B cell (primary cell): Measurements from ENCODE around the gene LRRC4B. TPM values are rescaled to one million over a fixed set of nuclear protein-coding genes. Genes with fewer than 3 reads are reported as not detected.
"Not testable (repeated sequence)": the region's sequence is repeated elsewhere in the genome, so short reads cannot be mapped to it uniquely, and the experiment has no call there.

ENCODE experiments used
- ATAC-seq: fragments of 200-7000 bp; cut with Tn5 transposase; one replicate; pipeline ENCODE4 v1.10.0; 2021; ENCODE audit warnings: low read depth, mild to moderate bottlenecking, moderate number of reproducible peaks, moderate library complexity
- CTCF ChIA-PET: fragments of 350-600 bp; sonication (Branson Sonifier 250); formaldehyde crosslinking; loops from one replicate; lab custom pipeline; 2021; ENCODE audit warnings: antibody characterized with exemption, inconsistent platforms; lab: Charles Lee
- POLR2A ChIA-PET: fragments of 350-600 bp; sonication (Branson Sonifier 250); formaldehyde crosslinking; loops from one replicate; lab custom pipeline; 2021; ENCODE audit warnings: antibody characterized with exemption; lab: Charles Lee
- DNase-seq: peaks from one replicate; pipeline ENCODE4 v3.0.0; 2013
- H2AFZ ChIP-seq: 2 replicates; pipeline ENCODE4 v1.6.1; 2012; ENCODE audit warnings: mild to moderate bottlenecking, low read depth, low read length; ENCODE audit not compliant: insufficient read depth, poor library complexity, severe bottlenecking
- H3K27ac ChIP-seq, 2 donors: 1 replicate in 1 of 2; 2 replicates in 1 of 2; pipeline ENCODE4 v1.5.1; 2012 to 2013; ENCODE audit warnings: low read length in 2 of 2, mild to moderate bottlenecking in 2 of 2, moderate library complexity in 1 of 2
- H3K27me3 ChIP-seq, 4 experiments: fragments of 200-600 bp in 1 of 4; sonication (generic) in 1 of 4; replicated peaks in 1 of 4; 1 replicate in 2 of 4; 2 replicates in 2 of 4; pipeline versions ENCODE4 v1.6.1 to v1.7.0; 2013 to 2016; ENCODE audit warnings: low read length in 3 of 4, mild to moderate bottlenecking in 2 of 4, mixed read lengths in 1 of 4, moderate library complexity in 1 of 4; ENCODE audit not compliant: insufficient read depth in 4 of 4, control insufficient read depth in 3 of 4; ENCODE audit errors: control extremely low read depth in 1 of 4
- H3K36me3 ChIP-seq, 2 experiments: replicated peaks in 1 of 2; 1 replicate in 1 of 2; 2 replicates in 1 of 2; pipeline versions ENCODE4 v1.6.1 to v1.7.1; 2013; ENCODE audit warnings: low read length in 1 of 2; ENCODE audit not compliant: insufficient read depth in 2 of 2, control insufficient read depth in 1 of 2; ENCODE audit errors: control extremely low read depth in 1 of 2, extremely low read depth in 1 of 2
- H3K4me1 ChIP-seq, 2 donors: fragments of 200-600 bp in 1 of 2; sonication (generic) in 1 of 2; 1 replicate in 1 of 2; 2 replicates in 1 of 2; pipeline versions ENCODE4 v1.5.1 to v1.6.1; 2013 to 2017; ENCODE audit warnings: low read length in 2 of 2; ENCODE audit not compliant: control insufficient read depth in 2 of 2, insufficient read depth in 2 of 2
- H3K4me2 ChIP-seq: replicated peaks from 2 replicates; pipeline ENCODE3; 2012; ENCODE audit warnings: mild to moderate bottlenecking, low read depth, low read length; ENCODE audit not compliant: poor library complexity, severe bottlenecking
- H3K4me3 ChIP-seq, 5 experiments: fragments of 200-600 bp in 1 of 5; sonication (generic) in 1 of 5; 1 replicate in 3 of 5; 2 replicates in 2 of 5; pipeline versions ENCODE4 v1.5.1 to v1.7.0; 2011 to 2016; ENCODE audit warnings: low read length in 4 of 5, mild to moderate bottlenecking in 4 of 5, low read depth in 2 of 5, control low read depth in 1 of 5, moderate library complexity in 1 of 5; ENCODE audit not compliant: insufficient read depth in 1 of 5; ENCODE audit errors: control extremely low read depth in 1 of 5, extremely low read depth in 1 of 5
- H3K79me2 ChIP-seq: fragments of 200-600 bp; sonication (generic); one replicate; pipeline ENCODE4 v1.6.0; 2016; ENCODE audit warnings: low read length; ENCODE audit not compliant: control insufficient read depth, insufficient read depth
- H3K9ac ChIP-seq: fragments of 200-600 bp; sonication (generic); 2 replicates; pipeline ENCODE4 v1.6.1; 2017; ENCODE audit warnings: mild to moderate bottlenecking, low read length, moderate library complexity
- H3K9me3 ChIP-seq, 3 donors: one replicate each; pipeline versions ENCODE4 v1.6.1 to v1.7.1; 2013; ENCODE audit warnings: low read length in 2 of 3; ENCODE audit not compliant: control insufficient read depth in 2 of 3, insufficient read depth in 1 of 3; ENCODE audit errors: control extremely low read depth in 1 of 3
- H4K20me1 ChIP-seq: 2 replicates; pipeline ENCODE4 v1.6.0; 2012; ENCODE audit warnings: mild to moderate bottlenecking, low read length; ENCODE audit not compliant: insufficient read depth, control insufficient read depth, poor library complexity, severe bottlenecking
- H3K27ac Mint-ChIP-seq: one replicate; pipeline ENCODE4 v1.8.0; 2021; ENCODE audit warnings: mixed read lengths
- H3K27me3 Mint-ChIP-seq: one replicate; pipeline ENCODE4 v1.8.0; 2021; ENCODE audit warnings: mixed read lengths
- H3K4me1 Mint-ChIP-seq: one replicate; pipeline ENCODE4 v1.8.0; 2021; ENCODE audit warnings: mixed read lengths
- H3K4me3 Mint-ChIP-seq: one replicate; pipeline ENCODE4 v1.8.0; 2021; ENCODE audit warnings: mixed read lengths
- H3K9me3 Mint-ChIP-seq: one replicate; pipeline ENCODE4 v1.8.0; 2022; ENCODE audit warnings: mixed read lengths; ENCODE audit not compliant: insufficient read depth
- CTCF ChIP-seq: fragments of 200-600 bp; IDR thresholded peaks from one replicate; pipeline ENCODE4 v1.8.0; 2022; ENCODE audit warnings: antibody characterized with exemption, mild to moderate bottlenecking
- EZH2 ChIP-seq: IDR thresholded peaks from 2 replicates; pipeline ENCODE4 v1.6.1; 2012; ENCODE audit warnings: borderline replicate concordance, low read depth, mild to moderate bottlenecking, moderate library complexity, low read length; ENCODE audit not compliant: insufficient read depth, poor library complexity, severe bottlenecking
- WGBS: methylation state at CpG from one replicate; pipeline ENCODE4 v1.1.5; 2013; ENCODE audit warnings: missing lambda C conversion rate; ENCODE audit not compliant: insufficient coverage; 5-methylcytosine and 5-hydroxymethylcytosine counted together
- intact Hi-C: fragments of 100-400 bp; cut with micrococcal nuclease; formaldehyde crosslinking; loops from one replicate; pipeline ENCODE4 v1.10.0; 2022
- polyA plus RNA-seq: library from polyadenylated mRNA; depleted of rRNA; stranded (reverse); fragments of >200 nt; gene quantifications from 2 replicates; pipeline ENCODE4 v1.2.3, GENCODE V29; 2012
- total RNA-seq, 2 donors: library from RNA; stranded (reverse); fragments of 120-200 nt in 1 of 2; gene quantifications; 1 replicate in 1 of 2; 2 replicates in 1 of 2; pipeline versions ENCODE4 v1.2.3 to v1.2.4, GENCODE V29; 2013 to 2022

Gene LRRC4B
- total and polyA plus RNA-seq, 2 donors (not counting 1 experiment from before 2014, with no cell fraction given) = 0.03 TPM; not detected in 1

GRCh38 chr19:50607388-50607787, 39.2 kb upstream of the LRRC4B start:
- DNase-seq (no peak), ATAC-seq (no peak)
- no peak overlapping the region for H3K27ac Mint-ChIP-seq
- peaks cover 6% of the 10 kb centered on the region for H3K9me3 Mint-ChIP-seq
- H3K79me2 ChIP-seq = no peaks in the 10 kb centered on the region
- peaks cover 9% of the 10 kb centered on the region for H3K4me1 Mint-ChIP-seq
- TF ChIP-seq EZH2 (no peak), CTCF (no peak)
- H3K36me3 ChIP-seq = no peaks in the 10 kb centered on the region
- no peaks in the 10 kb centered on the region for H4K20me1 ChIP-seq
- intact Hi-C loops = no loop called here
- H3K27me3 ChIP-seq = peaks cover 0 to 32% (median 2%) of the 10 kb centered on the region in 4 experiments
- 77% methylated on average over 20 of the region's 20 CpGs for WGBS
- H3K4me3 ChIP-seq = peak overlapping the region in 1 of 5 experiments; percentile 19
- peaks cover 11 to 13% of the 10 kb centered on the region in 2 donors for H3K4me1 ChIP-seq
- POLR2A ChIA-PET = no interaction called here
- no peak overlapping the region for H3K27ac ChIP-seq
- no peak overlapping the region for H3K4me3 Mint-ChIP-seq
- H3K9ac ChIP-seq = no peak overlapping the region
- H3K9me3 ChIP-seq = peaks cover 0 to 32% (median 2%) of the 10 kb centered on the region in 3 donors
- H3K4me2 ChIP-seq = peak overlapping the region; percentile 60
- CTCF ChIA-PET = interaction anchor here (1.0 kb wide), 1 partner anchor 176 kb away, joined by 3 read pairs; no protein-coding TSS in a partner anchor
- no peak overlapping the region for H2AFZ ChIP-seq
- peaks cover 28% of the 10 kb centered on the region for H3K27me3 Mint-ChIP-seq

- H2AFZ ChIP-seq, H4K20me1 ChIP-seq, CTCF ChIA-PET, ATAC-seq, H3K27ac ChIP-seq, POLR2A ChIA-PET, H3K9ac ChIP-seq, H3K79me2 ChIP-seq, H3K4me1 Mint-ChIP-seq, intact Hi-C loops, H3K27ac Mint-ChIP-seq, H3K4me3 ChIP-seq, DNase-seq, H3K9me3 Mint-ChIP-seq, H3K4me3 Mint-ChIP-seq, H3K36me3 ChIP-seq, H3K4me2 ChIP-seq: not testable (repeated sequence)
- Histone ChIP-seq H3K9me3 (peaks cover 0 to 35% (median 2%) of the 10 kb centered on the region in 3 donors), H3K27me3 (peaks cover 0 to 37% (median 3%) of the 10 kb centered on the region in 4 experiments), H3K4me1 (peaks cover 11 to 13% of the 10 kb centered on the region in 2 donors)
- 54% methylated on average over 22 of the region's 58 CpGs for WGBS
- H3K27me3 Mint-ChIP-seq = peaks cover 38% of the 10 kb centered on the region
Measured at GRCh38 chr19:50606059-50606836, 38.0 kb upstream of the LRRC4B start.

GRCh38 chr19:50604264-50605073, 36.2 kb upstream of the LRRC4B start:
- CTCF ChIA-PET = not testable (repeated sequence)

More at GRCh38 chr19:50604264-50605073, 36.2 kb upstream of the LRRC4B start:
- ATAC-seq, H3K9me3 Mint-ChIP-seq, H3K79me2 ChIP-seq, POLR2A ChIA-PET, intact Hi-C loops, H3K36me3 ChIP-seq, H3K4me1 Mint-ChIP-seq, H3K4me3 ChIP-seq, H4K20me1 ChIP-seq, H3K4me2 ChIP-seq, H3K27ac Mint-ChIP-seq, H3K4me3 Mint-ChIP-seq, DNase-seq, H2AFZ ChIP-seq, H3K9ac ChIP-seq, H3K27ac ChIP-seq: not testable (repeated sequence)
- no CpG with 5 or more reads among the region's 56 CpGs for WGBS
- Histone ChIP-seq H3K4me1 (peaks cover 11 to 13% of the 10 kb centered on the region in 2 donors), H3K27me3 (peaks cover 0 to 42% (median 6%) of the 10 kb centered on the region in 4 experiments), H3K9me3 (peaks cover 0 to 35% (median 2%) of the 10 kb centered on the region in 3 donors)
- H3K27me3 Mint-ChIP-seq = peaks cover 38% of the 10 kb centered on the region
